ENCODE data around the gene TMEM229B. TPM values are rescaled to one million over a fixed set of nuclear protein-coding genes. Genes with fewer than 3 reads are reported as not detected.

TMEM229B gene
- total RNA-seq, 2 experiments from 2014 or later: 24.3 to 25.1 TPM

- Mint-ChIP-seq H3K4me3 (no peak overlapping the region), H3K9me3 (no peaks in the 10 kb centered on the region), H3K4me1 (peaks cover 6% of the 10 kb centered on the region), H3K27me3 (peaks cover 22% of the 10 kb centered on the region), H3K27ac (no peak overlapping the region), H3K36me3 (ENCODE audit: low read depth) (no peaks in the 10 kb centered on the region)
- ChIA-PET CTCF (interaction anchor here (0.6 to 1.7 kb wide), 2 partner anchors 9 to 82 kb away, joined by 3 read pairs; partner anchors contain the start of gene PLEK2), POLR2A (no interaction called here)
- no peak for DNase-seq
These were observed 66.9 kb downstream of the TMEM229B start for GRCh38 chr14:67421356-67422224.

Small RNAs within 50 kb of the gene (microRNA-seq; reads per million reads assigned to microRNA genes)
- not detected for gene MIR5694 (ENCODE audit: borderline microRNAs expressed, borderline replicate concordance)

Other genes with a start within 250 kb of the TMEM229B start
- 1 to 10 TPM; 6.7 to 7.1 TPM for gene PALS1, start 247.3 kb downstream of the TMEM229B start, total RNA-seq
- gene ATP6V1D, start 128.9 kb downstream of the TMEM229B start, total RNA-seq: 10 to 100 TPM; 43.6 to 48.9 TPM
- 100 to 1,000 TPM; 114 to 115 TPM for gene EIF2S1, start 128.4 kb downstream of the TMEM229B start, total RNA-seq
- 1 to 10 TPM in 1 of 2 experiments, under 1 TPM in 1; 0.45 to 1.1 TPM for gene PLEK2, start 76.6 kb downstream of the TMEM229B start, total RNA-seq
- gene PLEKHH1, start 44.6 kb upstream of the TMEM229B start, total RNA-seq: under 1 TPM; 0.29 to 0.50 TPM
- 10 to 100 TPM; 17.4 to 18.5 TPM for gene PIGH, start 111.5 kb upstream of the TMEM229B start, total RNA-seq
- gene ARG2, start 131.2 kb upstream of the TMEM229B start, total RNA-seq: 1 to 10 TPM; 1.0 to 1.6 TPM
- 10 to 100 TPM; 62.7 to 71.4 TPM for gene VTI1B, start 185.9 kb upstream of the TMEM229B start, total RNA-seq
- 10 to 100 TPM; 36.7 to 37.9 TPM for gene RDH11, start 207.0 kb upstream of the TMEM229B start, total RNA-seq
- not detected for gene RDH12, start 213.2 kb upstream of the TMEM229B start, total RNA-seq